MM.1S (cell line): ENCODE measurements around the gene PKMYT1.

Experiments
- DNase-seq: peaks from one replicate; pipeline ENCODE4 v3.0.0-alpha.2; 2015
- H2AFZ ChIP-seq: fragments of 300-600 bp; sonication (generic); 2 replicates; pipeline ENCODE4 v1.6.0; 2016; ENCODE audit warnings: antibody characterized with exemption, low read length
- H3F3A ChIP-seq: fragments of 300-600 bp; sonication (generic); 2 replicates; pipeline ENCODE4 v1.6.1; 2016; ENCODE audit warnings: mild to moderate bottlenecking, antibody characterized with exemption, low read length, moderate library complexity, mixed read lengths; ENCODE audit not compliant: insufficient read depth
- H3K27ac ChIP-seq: fragments of 300-600 bp; sonication (generic); 2 replicates; pipeline ENCODE4 v1.5.1; 2016; ENCODE audit warnings: mild to moderate bottlenecking, low read length
- H3K27me3 ChIP-seq: fragments of 300-600 bp; sonication (generic); replicated peaks from 2 replicates; pipeline ENCODE4 v1.6.0; 2016; ENCODE audit warnings: low read length; ENCODE audit not compliant: insufficient read depth
- H3K36me3 ChIP-seq: fragments of 300-600 bp; sonication (generic); replicated peaks from 2 replicates; pipeline ENCODE4 v1.6.1; 2016; ENCODE audit warnings: mild to moderate bottlenecking, low read length, mixed read lengths; ENCODE audit not compliant: insufficient read depth
- H3K4me1 ChIP-seq: fragments of 300-600 bp; sonication (generic); 2 replicates; pipeline ENCODE4 v1.6.1; 2016; ENCODE audit warnings: low read length, mixed read lengths
- H3K4me2 ChIP-seq: fragments of 300-600 bp; sonication (generic); 2 replicates; pipeline ENCODE4 v1.6.0; 2016; ENCODE audit warnings: low read depth, low read length
- H3K4me3 ChIP-seq: fragments of 300-600 bp; sonication (generic); 2 replicates; pipeline ENCODE4 v1.5.1; 2016; ENCODE audit warnings: low read length, mixed read lengths
- H3K79me2 ChIP-seq: fragments of 300-600 bp; sonication (generic); 2 replicates; pipeline ENCODE4 v1.6.1; 2016; ENCODE audit warnings: mixed run types, low read length, mixed read lengths
- H3K9ac ChIP-seq: fragments of 300-600 bp; sonication (generic); 2 replicates; pipeline ENCODE4 v1.6.1; 2016; ENCODE audit warnings: low read length, mixed read lengths
- H3K9me2 ChIP-seq: fragments of 300-600 bp; sonication (generic); replicated peaks from 2 replicates; pipeline ENCODE4 v1.6.1; 2016; ENCODE audit warnings: mild to moderate bottlenecking, low read length, mixed read lengths; ENCODE audit not compliant: insufficient read depth
- H3K9me3 ChIP-seq: fragments of 300-600 bp; sonication (generic); replicated peaks from 2 replicates; pipeline ENCODE4 v1.6.1; 2016; ENCODE audit warnings: mild to moderate bottlenecking, low read length, mixed read lengths; ENCODE audit not compliant: insufficient read depth
- H4K20me1 ChIP-seq: fragments of 300-600 bp; sonication (generic); 2 replicates; pipeline ENCODE4 v1.6.1; 2016; ENCODE audit warnings: mild to moderate bottlenecking, low read length, moderate library complexity, mixed read lengths; ENCODE audit not compliant: insufficient read depth
- EZH2 ChIP-seq: fragments of 300-600 bp; sonication (generic); optimal IDR thresholded peaks from 2 replicates; pipeline ENCODE3; 2017; ENCODE audit warnings: low read depth, mild to moderate bottlenecking, antibody characterized with exemption, low read length, mixed read lengths
- EZH2phosphoT487 ChIP-seq: fragments of 300-600 bp; sonication (generic); IDR thresholded peaks from 2 replicates; pipeline ENCODE4 v1.6.1; 2018; ENCODE audit warnings: antibody characterized with exemption, low read length
- TF ChIP-seq, protein P1 (sequence below): fragments of 300-600 bp; sonication (generic); IDR thresholded peaks from 2 replicates; pipeline ENCODE4 v1.5.1; 2016; ENCODE audit warnings: antibody characterized with exemption, low read length, mixed read lengths

PKMYT1 gene

DNA sequence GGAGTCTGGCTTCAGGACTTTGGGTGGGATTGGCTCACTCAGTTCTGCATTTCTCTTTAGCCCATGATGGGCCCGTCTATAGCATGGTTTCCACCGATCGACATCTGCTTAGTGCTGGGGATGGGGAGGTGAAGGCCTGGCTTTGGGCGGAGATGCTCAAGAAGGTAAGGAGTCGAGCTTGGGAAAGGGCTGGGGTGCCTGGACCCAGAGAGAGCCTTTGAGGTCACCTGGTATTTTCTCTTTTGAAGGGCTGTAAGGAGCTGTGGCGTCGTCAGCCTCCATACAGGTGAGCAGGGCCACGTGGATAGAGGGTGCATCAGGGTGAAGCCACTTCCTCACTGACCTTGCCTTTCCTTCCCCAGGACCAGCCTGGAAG is 45.7 kb upstream of the PKMYT1 start:
- H3F3A ChIP-seq: 0 out of 2 replicates have a peak, but pooled peaks cover 14% of the 10 kb centered on the region
- H3K79me2 ChIP-seq: no peaks in the 10 kb centered on the region
- no peak overlapping the region for H3K27ac ChIP-seq

GRCh38 chr16:3025032-3026002 is 45.1 kb upstream of the PKMYT1 start:
- no peak overlapping the region for H3K9ac ChIP-seq
- DNase-seq: no peak
- no peaks in the 10 kb centered on the region for H3K9me2 ChIP-seq
- H3K79me2 ChIP-seq: no peaks in the 10 kb centered on the region
- H3K36me3 ChIP-seq: no peaks in the 10 kb centered on the region
- TF ChIP-seq EZH2phosphoT487 (no peak), EZH2 (no peak)
- TF ChIP-seq, protein P1, sequence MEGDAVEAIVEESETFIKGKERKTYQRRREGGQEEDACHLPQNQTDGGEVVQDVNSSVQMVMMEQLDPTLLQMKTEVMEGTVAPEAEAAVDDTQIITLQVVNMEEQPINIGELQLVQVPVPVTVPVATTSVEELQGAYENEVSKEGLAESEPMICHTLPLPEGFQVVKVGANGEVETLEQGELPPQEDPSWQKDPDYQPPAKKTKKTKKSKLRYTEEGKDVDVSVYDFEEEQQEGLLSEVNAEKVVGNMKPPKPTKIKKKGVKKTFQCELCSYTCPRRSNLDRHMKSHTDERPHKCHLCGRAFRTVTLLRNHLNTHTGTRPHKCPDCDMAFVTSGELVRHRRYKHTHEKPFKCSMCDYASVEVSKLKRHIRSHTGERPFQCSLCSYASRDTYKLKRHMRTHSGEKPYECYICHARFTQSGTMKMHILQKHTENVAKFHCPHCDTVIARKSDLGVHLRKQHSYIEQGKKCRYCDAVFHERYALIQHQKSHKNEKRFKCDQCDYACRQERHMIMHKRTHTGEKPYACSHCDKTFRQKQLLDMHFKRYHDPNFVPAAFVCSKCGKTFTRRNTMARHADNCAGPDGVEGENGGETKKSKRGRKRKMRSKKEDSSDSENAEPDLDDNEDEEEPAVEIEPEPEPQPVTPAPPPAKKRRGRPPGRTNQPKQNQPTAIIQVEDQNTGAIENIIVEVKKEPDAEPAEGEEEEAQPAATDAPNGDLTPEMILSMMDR: no peak
- no peak overlapping the region for H3K4me3 ChIP-seq
- no peaks in the 10 kb centered on the region for H4K20me1 ChIP-seq
- no peak overlapping the region for H3K4me2 ChIP-seq
- peaks cover 24% of the 10 kb centered on the region for H3K27me3 ChIP-seq
- no peak overlapping the region for H2AFZ ChIP-seq
- H3F3A ChIP-seq: 0 out of 2 replicates have a peak, but pooled peaks cover 14% of the 10 kb centered on the region
- H3K4me1 ChIP-seq: peaks cover 8% of the 10 kb centered on the region
- H3K27ac ChIP-seq: no peak overlapping the region
- no peaks in the 10 kb centered on the region for H3K9me3 ChIP-seq

More for the DNA sequence above, 45.7 kb upstream of the PKMYT1 start:
- H3K4me1 ChIP-seq: peaks cover 4% of the 10 kb centered on the region
- no peak overlapping the region for H3K9ac ChIP-seq
- no peak overlapping the region for H3K4me2 ChIP-seq
- H3K36me3 ChIP-seq: no peaks in the 10 kb centered on the region
- H3K9me2 ChIP-seq: no peaks in the 10 kb centered on the region
- H3K9me3 ChIP-seq: no peaks in the 10 kb centered on the region
- no peaks in the 10 kb centered on the region for H4K20me1 ChIP-seq
- TF ChIP-seq EZH2phosphoT487 (no peak), EZH2 (no peak)
- TF ChIP-seq, protein P1: no peak
- H3K4me3 ChIP-seq: no peak overlapping the region
- H3K27me3 ChIP-seq: peaks cover 31% of the 10 kb centered on the region
- H2AFZ ChIP-seq: no peak overlapping the region
- DNase-seq: no peak

GRCh38 chr16:3023669-3024478 is 43.6 kb upstream of the PKMYT1 start, which contains the start of the genes HCFC1R1 and THOC6:
Gene HCFC1R1 (minus strand): TSS chr16:3023942. CDS start chr16:3023941, 1 bp downstream.
Gene THOC6 (plus strand): TSS chr16:3024035. CDS start chr16:3024327, 292 bp downstream.
- Histone ChIP-seq H3K27ac (peak within 1 kb of the TSS; percentile 60; the same call in 1 of the 2 replicates), H3K4me2 (peak within 1 kb of the TSS; percentile 74), H3K9me3 (no peaks in the 10 kb centered on the region), H2AFZ (peak within 1 kb of the TSS; percentile 86), H3K79me2 (no peaks in the 10 kb centered on the region), H3K27me3 (peaks cover 16% of the 10 kb centered on the region), H3K36me3 (no peaks in the 10 kb centered on the region), H3K9ac (peak within 1 kb of the TSS; percentile 82), H3K4me1 (peaks cover 8% of the 10 kb centered on the region), H3F3A (0 out of 2 replicates have a peak, but pooled peaks cover 14% of the 10 kb centered on the region), H3K4me3 (peak within 1 kb of the TSS; percentile 78), H3K9me2 (no peaks in the 10 kb centered on the region), H4K20me1 (no peaks in the 10 kb centered on the region)
- TF ChIP-seq, protein P1: no peak
- TF ChIP-seq EZH2phosphoT487 (no peak), EZH2 (no peak)
- peak; percentile 99 for DNase-seq
